Panc1 (cell line): ENCODE results near the gene WNK2. TPM values are rescaled to one million over a fixed set of nuclear protein-coding genes. Genes with fewer than 3 reads are reported as not detected.

ENCODE experiments used
- ATAC-seq: fragments of 200-7000 bp; cut with Tn5 transposase; 2 replicates; pipeline ENCODE4 v1.9.1; 2020; ENCODE audit warnings: mild to moderate bottlenecking, moderate library complexity
- BruUV-seq: library from RNA; stranded (reverse); fragments of 400-500 nt; replicated peaks from 2 replicates; lab custom pipeline; 2021; lab: Mats Ljungman, UMichigan
- CTCF ChIA-PET: fragments of 300-600 bp; sonication (Branson Sonifier 250); formaldehyde crosslinking; loops from one replicate; lab custom pipeline; 2022; ENCODE audit warnings: antibody characterized with exemption; lab: Charles Lee
- POLR2A ChIA-PET: fragments of 300-600 bp; sonication (Branson Sonifier 250); formaldehyde crosslinking; loops from one replicate; lab custom pipeline; 2022; ENCODE audit warnings: antibody characterized with exemption; lab: Charles Lee
- DNase-seq: peaks from one replicate; pipeline ENCODE4 v3.0.0-alpha.2; 2010; ENCODE audit warnings: low read depth, low spot score
- H3K27ac ChIP-seq: 2 replicates; pipeline ENCODE4 v1.5.1; 2011; ENCODE audit warnings: mild to moderate bottlenecking, low read length, inconsistent platforms
- H3K27me3 ChIP-seq: fragments of 200-500 bp; sonication (Bioruptor generic); 2 replicates; pipeline ENCODE4 v1.6.0; 2014; ENCODE audit warnings: low read length, inconsistent platforms; ENCODE audit not compliant: control insufficient read depth, insufficient read depth
- H3K36me3 ChIP-seq: fragments of 200-500 bp; sonication (Bioruptor generic); 2 replicates; pipeline ENCODE4 v1.5.1; 2014; ENCODE audit warnings: inconsistent platforms, mild to moderate bottlenecking, low read length, moderate library complexity; ENCODE audit not compliant: control insufficient read depth, insufficient read depth
- H3K4me1 ChIP-seq: 2 replicates; pipeline ENCODE4 v1.5.1; 2011; ENCODE audit warnings: inconsistent platforms, mild to moderate bottlenecking, low read length, moderate library complexity; ENCODE audit not compliant: control insufficient read depth, insufficient read depth
- H3K4me3 ChIP-seq, 2 experiments: 2 replicates each; pipeline ENCODE4 v1.5.1; 2011 to 2012; ENCODE audit warnings: low read depth in 2 of 2, low read length in 2 of 2, mild to moderate bottlenecking in 2 of 2, inconsistent platforms in 1 of 2, moderate library complexity in 1 of 2
- H3K9me3 ChIP-seq: fragments of 200-500 bp; sonication (Bioruptor generic); 2 replicates; pipeline ENCODE4 v1.5.1; 2014; ENCODE audit warnings: low read depth, mild to moderate bottlenecking, inconsistent platforms, low read length, moderate library complexity; ENCODE audit not compliant: control insufficient read depth, insufficient read depth
- CTCF ChIP-seq: fragments of 450-650 bp; IDR thresholded peaks from 2 replicates; pipeline ENCODE4 v1.5.1; 2017; ENCODE audit warnings: mild to moderate bottlenecking
- POLR2AphosphoS5 ChIP-seq: IDR thresholded peaks from 2 replicates; pipeline ENCODE4 v1.6.1; 2012; ENCODE audit warnings: mild to moderate bottlenecking, low read depth, low read length, moderate library complexity
- REST ChIP-seq, 2 experiments: IDR thresholded peaks; 2 replicates each; pipeline ENCODE4 v1.6.1; 2011 to 2012; ENCODE audit warnings: low read depth in 2 of 2, control low read depth in 1 of 2, low read length in 1 of 2, mild to moderate bottlenecking in 1 of 2, moderate library complexity in 1 of 2; ENCODE audit not compliant: insufficient read depth in 1 of 2
- SIN3A ChIP-seq: IDR thresholded peaks from 2 replicates; pipeline ENCODE4 v1.6.1; 2012; ENCODE audit warnings: low read depth, mild to moderate bottlenecking, low read length, moderate library complexity, borderline replicate concordance; ENCODE audit not compliant: insufficient read depth
- TCF7L2 ChIP-seq: IDR thresholded peaks from 2 replicates; pipeline ENCODE4 v1.6.1; 2011; ENCODE audit warnings: mild to moderate bottlenecking, low read depth, low read length, inconsistent platforms
- in situ Hi-C: cut with HindIII; loops from 2 replicates; pipeline ENCODE4 v1.10.0; 2016; ENCODE audit warnings: low sequenced_read_pairs, low pct_unique_long_range_greater_than_20kb
- intact Hi-C: fragments of 100-400 bp; cut with micrococcal nuclease; formaldehyde crosslinking; loops from one replicate; pipeline ENCODE4 v1.10.0; 2022; ENCODE audit not compliant: unreplicated experiment
- total RNA-seq: library from RNA; stranded (reverse); gene quantifications from one replicate; pipeline ENCODE4 v1.2.1, GENCODE V29; 2021; ENCODE audit not compliant: unreplicated experiment

Gene WNK2
- total RNA-seq, 1 experiment from 2014 or later, result 13.7 TPM

GRCh38 chr9:93219692-93220091 lies 35.8 kb downstream of the WNK2 start:
- in situ Hi-C loops (no loop called here), intact Hi-C loops (no loop called here)
- H3K4me3 ChIP-seq, result no peak overlapping the region
- no peaks in the 10 kb centered on the region for H3K4me1 ChIP-seq
- POLR2A ChIA-PET, result interaction anchor here (0.5 kb wide), 1 partner anchor 40 kb away, joined by 5 read pairs; no protein-coding TSS in a partner anchor
- DNase-seq (no peak), ATAC-seq (no peak)
- no TSS peak for BruUV-seq
- H3K27ac ChIP-seq, result no peak overlapping the region
- CTCF ChIA-PET, result no interaction called here
- no peak for TF ChIP-seq POLR2AphosphoS5
- no peak for TF ChIP-seq SIN3A
- TF ChIP-seq TCF7L2, result no peak
- no peak for TF ChIP-seq CTCF
- no peak for TF ChIP-seq REST (IDR thresholded peaks at IDR 0.05; ENCODE audit: insufficient read depth in 1 of 2, low read depth in 2 of 2, low read length in 1 of 2)
- no peaks in the 10 kb centered on the region for H3K9me3 ChIP-seq
- H3K27me3 ChIP-seq, result no peaks in the 10 kb centered on the region
- no peaks in the 10 kb centered on the region for H3K36me3 ChIP-seq

- H3K36me3 ChIP-seq, result no peaks in the 10 kb centered on the region
- intact Hi-C loops (no loop called here), in situ Hi-C loops (no loop called here)
- H3K9me3 ChIP-seq, result no peaks in the 10 kb centered on the region
- BruUV-seq, result no TSS peak
- ATAC-seq (no peak), DNase-seq (no peak)
- ChIA-PET POLR2A (no interaction called here), CTCF (no interaction called here)
- TF ChIP-seq TCF7L2, result no peak
- no peak for TF ChIP-seq CTCF
- TF ChIP-seq POLR2AphosphoS5, result no peak
- TF ChIP-seq SIN3A, result no peak
- no peak for TF ChIP-seq REST (IDR thresholded peaks at IDR 0.05; ENCODE audit: insufficient read depth in 1 of 2, low read depth in 2 of 2, low read length in 1 of 2)
- H3K4me3 ChIP-seq, result no peak overlapping the region
- H3K4me1 ChIP-seq, result no peaks in the 10 kb centered on the region
- H3K27me3 ChIP-seq, result no peaks in the 10 kb centered on the region
- H3K27ac ChIP-seq, result no peak overlapping the region
Measured at GRCh38 chr9:93220627-93221026, 36.7 kb downstream of the WNK2 start.
